ENCODE data around the gene FLII. TPM values are rescaled to one million over a fixed set of nuclear protein-coding genes. Genes with fewer than 3 reads are reported as not detected.

FLII gene
- total RNA-seq, 1 experiment from 2014 or later = 264 TPM

- no peak for TF ChIP-seq REST (IDR thresholded peaks at IDR 0.05; ENCODE audit: low read depth)
- TF ChIP-seq EGR1 (IDR thresholded peaks at IDR 0.05; ENCODE audit: low read depth) = no peak
- no peak for TF ChIP-seq CTCF (IDR thresholded peaks at IDR 0.05 in 2 of 3, conservative IDR thresholded peaks at IDR 0.05 in 1 of 3; ENCODE audit: borderline replicate concordance in 1 of 3, insufficient read depth in 1 of 3, low read depth in 2 of 3, low read length in 2 of 3)
- no peak for TF ChIP-seq CBX3 (IDR thresholded peaks at IDR 0.05; ENCODE audit: low read depth)
- no peak for TF ChIP-seq POLR2A (IDR thresholded peaks at IDR 0.05; ENCODE audit: borderline replicate concordance, extremely low read depth, insufficient read depth, insufficient read length)
- no peak for TF ChIP-seq TCF7L2 (IDR thresholded peaks at IDR 0.05; ENCODE audit: borderline replicate concordance, extremely low read depth, insufficient read depth, insufficient read length)
- TF ChIP-seq EZH2 (IDR thresholded peaks at IDR 0.05) = no peak
- TF ChIP-seq SP1 (IDR thresholded peaks at IDR 0.05; ENCODE audit: low read depth) = no peak
- TF ChIP-seq MAX (IDR thresholded peaks at IDR 0.05) = no peak
- TF ChIP-seq ZFX (IDR thresholded peaks at IDR 0.05) = no peak
Measured at GRCh38 chr17:18198530-18198929, 60.0 kb downstream of the FLII start (continued).

Measured in HCT116 (cell line).